ENCODE measurements around the gene CCDC102B.
"Not testable (repeated sequence)": the region's sequence is repeated elsewhere in the genome, so short reads cannot be mapped to it uniquely, and the experiment has no call there.

CCDC102B gene

GRCh38 chr18:68830256-68831045, 32.6 kb downstream of the CCDC102B start:
- DNase-seq: no peak

- DNase-seq: no peak
These were observed 35.9 kb downstream of the CCDC102B start for GRCh38 chr18:68833756-68834155.

GRCh38 chr18:68837665-68838451, 40.0 kb downstream of the CCDC102B start:
- DNase-seq: no peak

GRCh38 chr18:68839701-68840100, 41.8 kb downstream of the CCDC102B start:
- DNase-seq: no peak

GRCh38 chr18:68840554-68841263, 42.8 kb downstream of the CCDC102B start:
- no peak for DNase-seq

- no peak for DNase-seq
These were observed 43.4 kb downstream of the CCDC102B start for GRCh38 chr18:68841301-68841700.

- no peak for DNase-seq
These were observed 45.1 kb downstream of the CCDC102B start for GRCh38 chr18:68842951-68843350.

- DNase-seq: no peak
These were observed 45.7 kb downstream of the CCDC102B start for GRCh38 chr18:68843473-68844089.

- no peak for DNase-seq
These were observed 49.4 kb downstream of the CCDC102B start for GRCh38 chr18:68847219-68847837.

- no peak for DNase-seq
These were observed 50.4 kb downstream of the CCDC102B start for GRCh38 chr18:68848242-68848641.

GRCh38 chr18:68854786-68855391, 57.0 kb downstream of the CCDC102B start:
- DNase-seq: no peak

- DNase-seq: no peak
These were observed 57.6 kb downstream of the CCDC102B start for GRCh38 chr18:68855491-68855890.

GRCh38 chr18:68861365-68861764, 63.5 kb downstream of the CCDC102B start:
- DNase-seq: no peak

GRCh38 chr18:68865021-68865420, 67.1 kb downstream of the CCDC102B start:
- no peak for DNase-seq

- no peak for DNase-seq
These were observed 67.6 kb downstream of the CCDC102B start for GRCh38 chr18:68865503-68865902.

- no peak for DNase-seq
These were observed 75.1 kb downstream of the CCDC102B start for GRCh38 chr18:68873003-68873402.

GRCh38 chr18:68874361-68874760, 76.5 kb downstream of the CCDC102B start:
- no peak for DNase-seq

- not testable (repeated sequence) for DNase-seq
These were observed 82.1 kb downstream of the CCDC102B start for GRCh38 chr18:68879947-68880346.

GRCh38 chr18:68887410-68887809, 89.5 kb downstream of the CCDC102B start:
- no peak for DNase-seq

- no peak for DNase-seq
These were observed 95.5 kb downstream of the CCDC102B start for GRCh38 chr18:68893354-68893753.

- no peak for DNase-seq
These were observed 99.4 kb downstream of the CCDC102B start for GRCh38 chr18:68897286-68897685.

- no peak for DNase-seq
These were observed 111.7 kb downstream of the CCDC102B start for GRCh38 chr18:68909579-68909978.
